ENCODE results near the gene ZFYVE9.

The ZFYVE9 gene

GRCh38 chr1:52355847-52356505 lies 214.1 kb downstream of the ZFYVE9 start:
- no peak for DNase-seq (ENCODE audit: low read depth)
- H3K4me3 ChIP-seq (ENCODE audit: low read length), result no peak overlapping the region
- no peak for TF ChIP-seq CTCF (conservative IDR thresholded peaks at IDR 0.05; ENCODE audit: low read length)

GRCh38 chr1:52356818-52357355 lies 215.0 kb downstream of the ZFYVE9 start:
- DNase-seq (ENCODE audit: low read depth), result no peak
- TF ChIP-seq CTCF (conservative IDR thresholded peaks at IDR 0.05; ENCODE audit: low read length), result no peak

GRCh38 chr1:52357397-52357796 lies 215.5 kb downstream of the ZFYVE9 start:
- DNase-seq (ENCODE audit: low read depth), result no peak
- TF ChIP-seq CTCF (conservative IDR thresholded peaks at IDR 0.05; ENCODE audit: low read length), result no peak
- H3K4me3 ChIP-seq (ENCODE audit: low read length), result no peak overlapping the region

More at GRCh38 chr1:52356818-52357355, 215.0 kb downstream of the ZFYVE9 start:
- H3K4me3 ChIP-seq (ENCODE audit: low read length), result no peak overlapping the region

- H3K4me3 ChIP-seq (ENCODE audit: low read length), result no peak overlapping the region
- no peak for TF ChIP-seq CTCF (conservative IDR thresholded peaks at IDR 0.05; ENCODE audit: low read length)
- DNase-seq (ENCODE audit: low read depth), result no peak
Measured at GRCh38 chr1:52358851-52359497, 217.1 kb downstream of the ZFYVE9 start.

GRCh38 chr1:52359676-52360594 lies 218.0 kb downstream of the ZFYVE9 start:
- no peak for TF ChIP-seq CTCF (conservative IDR thresholded peaks at IDR 0.05; ENCODE audit: low read length)
- no peak overlapping the region for H3K4me3 ChIP-seq (ENCODE audit: low read length)
- no peak for DNase-seq (ENCODE audit: low read depth)

GRCh38 chr1:52360595-52360968 lies 218.7 kb downstream of the ZFYVE9 start:
- no peak overlapping the region for H3K4me3 ChIP-seq (ENCODE audit: low read length)
- no peak for DNase-seq (ENCODE audit: low read depth)
- TF ChIP-seq CTCF (conservative IDR thresholded peaks at IDR 0.05; ENCODE audit: low read length), result no peak

All from AG10803 (cell line).